Fibroblast of lung (primary cell): ENCODE data around the gene MT1G. TPM values are rescaled to one million over a fixed set of nuclear protein-coding genes. Genes with fewer than 3 reads are reported as not detected.

Experiments
- DNase-seq, 2 donors: peaks; one replicate each; pipeline versions ENCODE4 v3.0.0 to v3.0.0-alpha.2; 2010; ENCODE audit warnings: low read depth in 2 of 2
- H2AFZ ChIP-seq: 2 replicates; pipeline ENCODE4 v1.5.1; 2012; ENCODE audit warnings: low read length, control low read depth, inconsistent platforms
- H3K27ac ChIP-seq: 2 replicates; pipeline ENCODE4 v1.5.1; 2011; ENCODE audit warnings: low read length, control low read depth; ENCODE audit not compliant: insufficient read depth
- H3K27me3 ChIP-seq: 2 replicates; pipeline ENCODE4 v1.5.1; 2011; ENCODE audit warnings: mild to moderate bottlenecking, low read length; ENCODE audit not compliant: control insufficient read depth, insufficient read depth
- H3K36me3 ChIP-seq: 2 replicates; pipeline ENCODE4 v1.5.1; 2011; ENCODE audit warnings: low read length; ENCODE audit not compliant: control insufficient read depth, insufficient read depth
- H3K4me1 ChIP-seq: 2 replicates; pipeline ENCODE4 v1.5.1; 2011; ENCODE audit warnings: low read length; ENCODE audit not compliant: control insufficient read depth, insufficient read depth; ENCODE audit errors: extremely low read depth
- H3K4me2 ChIP-seq: 2 replicates; pipeline ENCODE4 v1.5.1; 2011; ENCODE audit warnings: low read length, control low read depth; ENCODE audit not compliant: insufficient read depth; ENCODE audit errors: extremely low read depth
- H3K4me3 ChIP-seq, 4 experiments: fragments of 200-600 bp in 1 of 4; sonication (generic) in 1 of 4; replicated peaks in 1 of 4; 2 replicates each; pipeline ENCODE4 v1.5.1; 2011 to 2016; ENCODE audit warnings: low read length in 4 of 4, low read depth in 3 of 4, mild to moderate bottlenecking in 3 of 4, control low read depth in 2 of 4, inconsistent platforms in 1 of 4, mixed read lengths in 1 of 4; ENCODE audit not compliant: insufficient read depth in 1 of 4; ENCODE audit errors: control extremely low read depth in 1 of 4
- H3K79me2 ChIP-seq: 2 replicates; pipeline ENCODE4 v1.5.1; 2012; ENCODE audit warnings: mild to moderate bottlenecking, low read length, inconsistent platforms; ENCODE audit not compliant: control insufficient read depth, insufficient read depth
- H3K9ac ChIP-seq: 2 replicates; pipeline ENCODE4 v1.5.1; 2011; ENCODE audit warnings: mild to moderate bottlenecking, low read length, control low read depth; ENCODE audit not compliant: insufficient read depth
- H3K9me3 ChIP-seq: 2 replicates; pipeline ENCODE4 v1.5.1; 2012; ENCODE audit warnings: low read depth, low read length; ENCODE audit not compliant: control insufficient read depth, insufficient read depth
- H4K20me1 ChIP-seq: 2 replicates; pipeline ENCODE4 v1.5.1; 2011; ENCODE audit warnings: low read length; ENCODE audit not compliant: control insufficient read depth, insufficient read depth; ENCODE audit errors: extremely low read depth
- EZH2 ChIP-seq: IDR thresholded peaks from 2 replicates; pipeline ENCODE4 v1.5.1; 2012; ENCODE audit warnings: low read length, control low read depth, mild to moderate bottlenecking; ENCODE audit errors: missing control alignments
- polyA plus RNA-seq, 2 donors: library from polyadenylated mRNA; depleted of rRNA in 1 of 2; stranded (reverse) in 1 of 2; unstranded in 1 of 2; fragments of >200 nt; gene quantifications; 2 replicates each; pipeline ENCODE4 v1.2.1, GENCODE V29; 2011 to 2012; ENCODE audit warnings: missing spikeins in 1 of 2
- total RNA-seq: library from RNA; depleted of rRNA; stranded (reverse); fragments of >200 nt; gene quantifications from 2 replicates; pipeline ENCODE4 v1.2.1, GENCODE V29; 2014
- TF ChIP-seq, protein P1 (sequence below), 2 donors: IDR thresholded peaks in 1 of 2; conservative IDR thresholded peaks in 1 of 2; 1 replicate in 1 of 2; 2 replicates in 1 of 2; pipeline ENCODE4 v1.5.1; 2011 to 2012; ENCODE audit warnings: low read length in 2 of 2, control low read depth in 1 of 2, inconsistent platforms in 1 of 2, low read depth in 1 of 2, mild to moderate bottlenecking in 1 of 2

Gene MT1G
- total and polyA plus RNA-seq, 2 donors (not counting 1 experiment from before 2014, with no cell fraction given), result 5.7 to 11.6 TPM

DNA sequence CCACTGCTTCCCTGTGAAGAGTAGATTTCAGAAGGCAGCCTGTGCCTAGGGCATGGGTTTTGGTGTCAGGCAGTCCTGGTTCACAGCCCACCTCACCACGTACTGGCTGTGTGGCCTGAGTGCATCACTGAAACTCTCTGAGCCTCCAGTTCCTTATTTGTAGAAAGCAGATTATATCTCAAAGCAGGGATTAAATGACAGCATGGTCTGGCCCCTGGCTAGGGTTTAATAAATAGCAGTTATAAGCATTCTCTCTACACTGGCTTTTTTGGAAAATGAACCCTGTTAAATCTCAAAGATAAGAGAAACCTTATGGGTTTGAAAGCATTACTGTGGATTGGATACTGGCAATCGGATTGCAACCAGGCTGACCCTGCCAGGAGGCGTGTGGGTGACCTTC is 38.3 kb downstream of the MT1G start:
- TF ChIP-seq, protein P1, sequence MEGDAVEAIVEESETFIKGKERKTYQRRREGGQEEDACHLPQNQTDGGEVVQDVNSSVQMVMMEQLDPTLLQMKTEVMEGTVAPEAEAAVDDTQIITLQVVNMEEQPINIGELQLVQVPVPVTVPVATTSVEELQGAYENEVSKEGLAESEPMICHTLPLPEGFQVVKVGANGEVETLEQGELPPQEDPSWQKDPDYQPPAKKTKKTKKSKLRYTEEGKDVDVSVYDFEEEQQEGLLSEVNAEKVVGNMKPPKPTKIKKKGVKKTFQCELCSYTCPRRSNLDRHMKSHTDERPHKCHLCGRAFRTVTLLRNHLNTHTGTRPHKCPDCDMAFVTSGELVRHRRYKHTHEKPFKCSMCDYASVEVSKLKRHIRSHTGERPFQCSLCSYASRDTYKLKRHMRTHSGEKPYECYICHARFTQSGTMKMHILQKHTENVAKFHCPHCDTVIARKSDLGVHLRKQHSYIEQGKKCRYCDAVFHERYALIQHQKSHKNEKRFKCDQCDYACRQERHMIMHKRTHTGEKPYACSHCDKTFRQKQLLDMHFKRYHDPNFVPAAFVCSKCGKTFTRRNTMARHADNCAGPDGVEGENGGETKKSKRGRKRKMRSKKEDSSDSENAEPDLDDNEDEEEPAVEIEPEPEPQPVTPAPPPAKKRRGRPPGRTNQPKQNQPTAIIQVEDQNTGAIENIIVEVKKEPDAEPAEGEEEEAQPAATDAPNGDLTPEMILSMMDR (conservative IDR thresholded peaks at IDR 0.05 in 1 of 2, IDR thresholded peaks at IDR 0.05 in 1 of 2; ENCODE audit: low read depth in 1 of 2, low read length in 2 of 2), result no peak
- TF ChIP-seq EZH2, result no peak
- Histone ChIP-seq H3K9me3 (no peaks in the 10 kb centered on the region), H3K4me3 (no peak overlapping the region), H2AFZ (no peak overlapping the region), H4K20me1 (no peaks in the 10 kb centered on the region), H3K9ac (no peak overlapping the region), H3K36me3 (peaks cover 1% of the 10 kb centered on the region), H3K79me2 (peaks cover 16% of the 10 kb centered on the region), H3K27ac (no peak overlapping the region), H3K27me3 (no peaks in the 10 kb centered on the region), H3K4me2 (no peak overlapping the region), H3K4me1 (peaks cover 7% of the 10 kb centered on the region)
- no peak for DNase-seq

DNA sequence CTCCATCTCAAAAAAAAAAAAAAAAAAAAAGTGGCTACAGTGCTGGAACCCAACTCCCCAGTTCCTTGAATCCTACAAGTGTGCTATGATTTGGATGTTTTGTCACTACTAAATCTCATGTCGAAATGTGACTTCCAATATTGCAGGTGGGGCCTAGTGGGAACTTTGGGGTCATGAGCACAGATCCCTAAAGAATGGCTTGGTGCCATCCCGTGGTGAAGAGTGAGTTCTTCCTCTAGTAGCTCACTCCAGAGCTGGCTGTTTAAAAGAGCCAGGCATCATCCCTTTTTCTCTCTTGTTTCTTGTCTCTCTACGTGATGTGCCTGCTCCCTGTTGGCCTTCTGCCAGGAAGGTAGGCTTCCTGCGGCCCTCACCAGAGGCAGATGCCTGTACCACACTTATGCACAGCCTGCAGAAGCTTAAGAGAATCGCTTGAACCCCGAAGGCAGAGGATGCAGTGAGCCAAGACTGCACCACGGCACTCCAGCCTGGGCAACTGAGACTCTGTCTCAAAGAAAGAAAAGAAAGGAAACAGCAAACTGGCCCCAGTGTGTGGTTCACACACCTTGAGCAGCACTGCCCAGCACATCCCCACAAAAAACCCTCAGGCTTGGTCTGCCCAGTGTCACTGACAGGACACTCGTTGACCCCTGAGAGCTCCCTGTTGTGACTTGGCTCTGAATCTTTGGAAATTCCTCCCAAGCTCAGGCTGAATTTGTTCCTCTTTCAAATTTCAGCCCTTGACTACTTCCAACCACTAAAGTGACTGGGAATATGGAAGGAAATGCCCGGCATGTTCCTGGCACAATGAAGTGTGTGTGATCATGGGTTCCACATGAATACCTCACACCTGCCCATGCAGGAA is 39.1 kb downstream of the MT1G start:
- Histone ChIP-seq H4K20me1 (no peaks in the 10 kb centered on the region), H3K9ac (no peak overlapping the region), H3K9me3 (no peaks in the 10 kb centered on the region), H2AFZ (no peak overlapping the region), H3K4me1 (peaks cover 7% of the 10 kb centered on the region), H3K4me3 (no peak overlapping the region), H3K27me3 (no peaks in the 10 kb centered on the region), H3K36me3 (peaks cover 1% of the 10 kb centered on the region), H3K79me2 (peaks cover 16% of the 10 kb centered on the region), H3K4me2 (no peak overlapping the region), H3K27ac (no peak overlapping the region)
- TF ChIP-seq EZH2, result no peak
- TF ChIP-seq, protein P1 (conservative IDR thresholded peaks at IDR 0.05 in 1 of 2, IDR thresholded peaks at IDR 0.05 in 1 of 2; ENCODE audit: low read depth in 1 of 2, low read length in 2 of 2), result no peak
- no peak for DNase-seq

DNA sequence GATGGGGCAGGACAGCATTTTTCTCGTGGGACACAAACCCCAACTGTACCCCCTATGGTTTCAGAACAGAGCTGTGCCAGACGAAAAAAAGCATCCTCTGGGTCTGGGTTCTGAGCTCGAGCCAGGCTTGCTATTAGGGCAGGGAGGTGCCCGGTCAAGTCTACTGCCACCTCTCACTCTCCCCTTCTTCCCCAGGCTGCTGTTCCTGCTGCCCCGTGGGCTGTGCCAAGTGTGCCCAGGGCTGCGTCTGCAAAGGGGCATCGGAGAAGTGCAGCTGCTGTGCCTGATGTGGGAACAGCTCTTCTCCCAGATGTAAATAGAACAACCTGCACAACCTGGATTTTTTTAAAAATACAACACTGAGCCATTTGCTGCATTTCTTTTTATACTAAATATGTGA is 41.2 kb downstream of the MT1G start:
- DNase-seq, result no peak
- H3K79me2 ChIP-seq, result peaks cover 16% of the 10 kb centered on the region
- H3K36me3 ChIP-seq, result peaks cover 1% of the 10 kb centered on the region
- H4K20me1 ChIP-seq, result no peaks in the 10 kb centered on the region
- H2AFZ ChIP-seq, result no peak overlapping the region
- no peaks in the 10 kb centered on the region for H3K9me3 ChIP-seq
- H3K4me1 ChIP-seq, result peaks cover 5% of the 10 kb centered on the region
- TF ChIP-seq EZH2, result no peak
- TF ChIP-seq, protein P1 (conservative IDR thresholded peaks at IDR 0.05 in 1 of 2, IDR thresholded peaks at IDR 0.05 in 1 of 2; ENCODE audit: low read depth in 1 of 2, low read length in 2 of 2), result no peak
- H3K9ac ChIP-seq, result peak overlapping the region; percentile 71
- H3K4me3 ChIP-seq, result peak overlapping the region; percentile 37 to 81 (median 74)
- H3K4me2 ChIP-seq, result peak overlapping the region; percentile 87
- peak overlapping the region; percentile 85 for H3K27ac ChIP-seq
- no peaks in the 10 kb centered on the region for H3K27me3 ChIP-seq
